ENCODE measurements around the gene DLK2.

- TF ChIP-seq CTCF (IDR thresholded peaks at IDR 0.05) = no peak
- no peak for TF ChIP-seq POLR2A (IDR thresholded peaks at IDR 0.05)
Measured at GRCh38 chr6:43490523-43490939, 35.2 kb upstream of the DLK2 start.
